H1 (cell line): Measurements from ENCODE around the gene CPM. TPM values are rescaled to one million over a fixed set of nuclear protein-coding genes. Genes with fewer than 3 reads are reported as not detected.

ENCODE experiments used
- CTCF ChIP-seq, 3 experiments: IDR thresholded peaks; 1 replicate in 2 of 3; 2 replicates in 1 of 3; pipeline versions ENCODE4 v1.5.1 to v1.6.1; 2011; ENCODE audit warnings: low read length in 3 of 3, mild to moderate bottlenecking in 3 of 3, inconsistent platforms in 2 of 3, low read depth in 1 of 3, moderate library complexity in 1 of 3; ENCODE audit not compliant: insufficient read depth in 1 of 3; ENCODE audit errors: control extremely low read depth in 1 of 3
- NRF1 ChIP-seq: IDR thresholded peaks from 2 replicates; pipeline ENCODE4 v1.6.1; 2011; ENCODE audit warnings: mild to moderate bottlenecking, low read depth, low read length, improper control_type of control experiment
- POLR2AphosphoS5 ChIP-seq: IDR thresholded peaks from 2 replicates; pipeline ENCODE4 v1.6.1; 2011; ENCODE audit warnings: low read depth, low read length
- RBBP5 ChIP-seq: IDR thresholded peaks from 2 replicates; pipeline ENCODE4 v1.7.1; 2012; ENCODE audit warnings: low read depth, mild to moderate bottlenecking, inconsistent platforms, low read length, moderate library complexity, borderline replicate concordance
- SAP30 ChIP-seq: fragments of 300-600 bp; sonication (generic); IDR thresholded peaks from 2 replicates; pipeline ENCODE4 v1.7.1; 2012; ENCODE audit warnings: low read length, moderate library complexity, mild to moderate bottlenecking, inconsistent platforms; ENCODE audit not compliant: insufficient read depth, insufficient replicate concordance
- SP4 ChIP-seq: IDR thresholded peaks from 2 replicates; pipeline ENCODE4 v1.6.1; 2012; ENCODE audit warnings: low read length, inconsistent platforms
- polyA plus RNA-seq, 7 experiments: library from polyadenylated mRNA; depleted of rRNA in 3 of 7; stranded (reverse) in 5 of 7; unstranded in 2 of 7; fragments of >200 nt in 5 of 7; fragments of 200-250 nt in 2 of 7; gene quantifications; 1 replicate in 5 of 7; 2 replicates in 1 of 7; 4 replicates in 1 of 7; pipeline versions ENCODE4 v1.2.1 to v1.2.3, GENCODE V29; 2011 to 2013; ENCODE audit warnings: missing spikeins in 2 of 7, mixed read lengths in 2 of 7
- total RNA-seq: library from RNA; stranded (reverse); fragmentation: NEBNext Ultra II Directional; extraction: Animal tissue kit (Norgen Biotek cat#: 25700); gene quantifications from 2 replicates; pipeline ENCODE4 v1.2.1, GENCODE V29; 2021

The CPM gene
- total and polyA plus RNA-seq, 2 of the 8 experiments (the other 6 are each of a cell fraction or from before 2014, with no cell fraction given) = 0.33 to 3.1 TPM

GRCh38 chr12:68918960-68919359 lies 14.0 kb downstream of the CPM start (continued):
- TF ChIP-seq SAP30 (no peak), SP4 (no peak), NRF1 (no peak), CTCF (IDR thresholded peaks at IDR 0.05; ENCODE audit: control extremely low read depth in 1 of 3, insufficient read depth in 1 of 3, low read depth in 1 of 3, low read length in 3 of 3) (no peak), RBBP5 (no peak), POLR2AphosphoS5 (no peak)
